KMS-11 (cell line): ENCODE results near the gene PRDM16.

Source experiments
- H2AFZ ChIP-seq: fragments of 200-600 bp; sonication (generic); 2 replicates; pipeline ENCODE4 v1.6.1; 2016; ENCODE audit warnings: antibody characterized with exemption, mixed run types, low read depth
- H3K27ac ChIP-seq: fragments of 200-600 bp; sonication (generic); 2 replicates; pipeline ENCODE4 v1.6.1; 2016; ENCODE audit warnings: mild to moderate bottlenecking, mixed run types
- H3K27me3 ChIP-seq: fragments of 200-600 bp; sonication (generic); 2 replicates; pipeline ENCODE4 v1.6.1; 2017; ENCODE audit warnings: mild to moderate bottlenecking, low read depth, mixed run types, moderate library complexity; ENCODE audit not compliant: insufficient read depth
- H3K36me3 ChIP-seq: fragments of 200-600 bp; sonication (generic); 2 replicates; pipeline ENCODE4 v1.6.1; 2017; ENCODE audit warnings: mild to moderate bottlenecking, mixed run types; ENCODE audit not compliant: insufficient read depth
- H3K4me1 ChIP-seq: fragments of 200-600 bp; sonication (generic); 2 replicates; pipeline ENCODE4 v1.6.1; 2016; ENCODE audit warnings: mild to moderate bottlenecking, low read depth, mixed run types; ENCODE audit not compliant: poor library complexity, severe bottlenecking
- H3K4me2 ChIP-seq: fragments of 200-600 bp; sonication (generic); 2 replicates; pipeline ENCODE4 v1.7.0; 2016; ENCODE audit warnings: mild to moderate bottlenecking, mixed run types
- H3K4me3 ChIP-seq: fragments of 200-600 bp; sonication (generic); IDR thresholded peaks from 2 replicates; pipeline ENCODE4 v1.6.1; 2017; ENCODE audit warnings: low read depth, low read length, mixed read lengths; ENCODE audit not compliant: insufficient read depth
- H3K79me2 ChIP-seq: fragments of 200-600 bp; sonication (generic); 2 replicates; pipeline ENCODE4 v1.6.1; 2016; ENCODE audit warnings: low read depth, mixed run types; ENCODE audit not compliant: insufficient read depth
- H3K9ac ChIP-seq: fragments of 200-600 bp; sonication (generic); 2 replicates; pipeline ENCODE4 v1.6.1; 2016; ENCODE audit warnings: mild to moderate bottlenecking, mixed run types
- H4K20me1 ChIP-seq: fragments of 200-600 bp; sonication (generic); 2 replicates; pipeline ENCODE4 v1.6.1; 2016; ENCODE audit warnings: mild to moderate bottlenecking, mixed run types; ENCODE audit not compliant: insufficient read depth
- CTCF ChIP-seq: fragments of 200-600 bp; sonication (generic); conservative IDR thresholded peaks from 2 replicates; pipeline ENCODE4 v1.6.1; 2017; ENCODE audit warnings: low read depth, mild to moderate bottlenecking, antibody characterized with exemption, low read length, moderate library complexity, mixed read lengths

The PRDM16 gene

GRCh38 chr1:3181956-3182355 is 113.0 kb downstream of the PRDM16 start:
- H3K36me3 ChIP-seq, result no peaks in the 10 kb centered on the region
- H3K79me2 ChIP-seq, result no peaks in the 10 kb centered on the region
- H2AFZ ChIP-seq, result no peak overlapping the region
- H3K4me2 ChIP-seq, result no peak overlapping the region
- H3K27ac ChIP-seq, result no peak overlapping the region
- no peak for TF ChIP-seq CTCF
- no peak overlapping the region for H3K4me3 ChIP-seq
- peaks cover 16% of the 10 kb centered on the region for H3K27me3 ChIP-seq
- no peaks in the 10 kb centered on the region for H4K20me1 ChIP-seq
- H3K4me1 ChIP-seq, result no peaks in the 10 kb centered on the region
- H3K9ac ChIP-seq, result no peak overlapping the region

GRCh38 chr1:3183411-3183810 is 114.4 kb downstream of the PRDM16 start:
- Histone ChIP-seq H3K27me3 (peaks cover 28% of the 10 kb centered on the region), H4K20me1 (no peaks in the 10 kb centered on the region), H3K36me3 (no peaks in the 10 kb centered on the region), H3K4me2 (no peak overlapping the region), H2AFZ (no peak overlapping the region), H3K79me2 (no peaks in the 10 kb centered on the region), H3K9ac (no peak overlapping the region), H3K27ac (no peak overlapping the region), H3K4me1 (no peaks in the 10 kb centered on the region), H3K4me3 (no peak overlapping the region)
- TF ChIP-seq CTCF, result no peak

- Histone ChIP-seq H3K27me3 (peaks cover 32% of the 10 kb centered on the region), H2AFZ (no peak overlapping the region)
Observed at GRCh38 chr1:3183813-3184212, 114.8 kb downstream of the PRDM16 start.

GRCh38 chr1:3184666-3185065 is 115.7 kb downstream of the PRDM16 start:
- no peak for TF ChIP-seq CTCF
- H3K36me3 ChIP-seq, result no peaks in the 10 kb centered on the region
- peaks cover 39% of the 10 kb centered on the region for H3K27me3 ChIP-seq
- H3K4me3 ChIP-seq, result no peak overlapping the region
- H4K20me1 ChIP-seq, result no peaks in the 10 kb centered on the region
- no peak overlapping the region for H2AFZ ChIP-seq
- no peak overlapping the region for H3K27ac ChIP-seq
- H3K9ac ChIP-seq, result no peak overlapping the region
- no peaks in the 10 kb centered on the region for H3K79me2 ChIP-seq
- H3K4me2 ChIP-seq, result no peak overlapping the region
- H3K4me1 ChIP-seq, result no peaks in the 10 kb centered on the region

More at GRCh38 chr1:3183813-3184212, 114.8 kb downstream of the PRDM16 start:
- Histone ChIP-seq H3K4me2 (no peak overlapping the region), H3K4me1 (no peaks in the 10 kb centered on the region), H3K27ac (no peak overlapping the region), H3K36me3 (no peaks in the 10 kb centered on the region), H3K4me3 (no peak overlapping the region), H3K9ac (no peak overlapping the region), H4K20me1 (no peaks in the 10 kb centered on the region), H3K79me2 (no peaks in the 10 kb centered on the region)
- TF ChIP-seq CTCF, result no peak
